Lower lobe of right lung (tissue), 2 donors: ENCODE data around the gene TTLL6. TPM values are rescaled to one million over a fixed set of nuclear protein-coding genes. Genes with fewer than 3 reads are reported as not detected.

Experiments used
- ATAC-seq, 2 donors: fragments of 200-7000 bp; cut with Tn5 transposase; one replicate each; pipeline ENCODE4 v1.9.1; 2020 to 2022; ENCODE audit warnings: mild to moderate bottlenecking in 2 of 2, moderate library complexity in 2 of 2
- DNase-seq: peaks from one replicate; pipeline ENCODE4 v3.0.0-alpha.2; 2020
- H3K27ac ChIP-seq: fragments of 200-600 bp; one replicate; pipeline ENCODE4 v1.8.0; 2022
- H3K27me3 ChIP-seq: fragments of 200-600 bp; one replicate; pipeline ENCODE4 v1.8.0; 2022; ENCODE audit warnings: low read depth
- H3K36me3 ChIP-seq: fragments of 200-600 bp; one replicate; pipeline ENCODE4 v1.8.0; 2022; ENCODE audit warnings: mild to moderate bottlenecking
- H3K4me1 ChIP-seq: fragments of 200-600 bp; one replicate; pipeline ENCODE4 v1.8.0; 2022
- H3K4me3 ChIP-seq: fragments of 200-600 bp; one replicate; pipeline ENCODE4 v1.8.0; 2022; ENCODE audit warnings: mild to moderate bottlenecking
- H3K9me3 ChIP-seq: fragments of 200-600 bp; one replicate; pipeline ENCODE4 v1.8.0; 2022
- intact Hi-C: fragments of 100-400 bp; cut with DNase I; formaldehyde crosslinking; loops from one replicate; pipeline ENCODE4 v1.11.0; 2022
- total RNA-seq: library from RNA; stranded (reverse); fragmentation: NEBNext Ultra II Directional; extraction: Animal tissue kit (Norgen Biotek cat#: 25700); gene quantifications from one replicate; pipeline ENCODE4 v1.2.1, GENCODE V29; 2021
- TF ChIP-seq, protein P1 (sequence below): fragments of 200-600 bp; IDR thresholded peaks from one replicate; pipeline ENCODE4 v1.8.0; 2022; ENCODE audit warnings: antibody characterized with exemption, mild to moderate bottlenecking
- donor health status: DM: no; HTN: yes; CAD: no; lungs with severe emphysema.

Gene TTLL6
- total RNA-seq, 1 donor from 2014 or later: 2.7 TPM

DNA sequence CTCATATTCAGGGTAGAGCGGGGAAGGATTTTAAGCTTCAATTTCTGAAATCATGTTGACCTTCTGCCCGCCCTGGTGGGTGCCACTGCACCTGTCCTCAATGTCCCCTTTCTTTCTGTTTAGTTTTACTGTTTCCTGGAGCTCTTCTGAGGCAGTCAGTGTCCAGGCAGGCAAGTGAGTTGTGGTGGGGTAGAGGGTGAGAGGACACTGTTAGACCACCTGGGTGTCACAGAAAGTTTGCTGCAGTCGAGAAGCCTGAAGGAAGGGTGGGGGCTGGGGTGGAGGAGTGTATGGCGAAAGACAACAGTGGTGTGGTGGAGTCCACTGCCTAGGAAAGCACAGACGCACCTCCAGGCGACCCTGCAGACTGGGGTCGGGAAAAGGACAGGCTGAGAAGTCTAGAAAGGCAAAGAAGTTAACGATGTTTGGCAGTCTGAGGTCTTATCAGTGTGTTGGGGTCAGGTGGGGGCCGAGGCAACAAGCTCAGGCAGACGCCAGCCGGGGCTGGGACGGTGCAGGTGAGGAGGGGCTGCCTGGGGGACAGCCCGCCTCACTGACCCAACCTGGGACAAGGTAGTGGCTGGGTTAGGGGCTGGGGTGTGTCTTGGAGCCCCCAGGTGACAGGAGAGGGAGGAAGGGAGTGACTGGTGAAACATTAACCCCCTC, 65.2 kb downstream of the TTLL6 start:
- ATAC-seq (no peak), DNase-seq (no peak)
- H3K4me1 ChIP-seq: peaks cover 22% of the 10 kb centered on the region
- peaks cover 100% of the 10 kb centered on the region for H3K27me3 ChIP-seq
- TF ChIP-seq, protein P1, sequence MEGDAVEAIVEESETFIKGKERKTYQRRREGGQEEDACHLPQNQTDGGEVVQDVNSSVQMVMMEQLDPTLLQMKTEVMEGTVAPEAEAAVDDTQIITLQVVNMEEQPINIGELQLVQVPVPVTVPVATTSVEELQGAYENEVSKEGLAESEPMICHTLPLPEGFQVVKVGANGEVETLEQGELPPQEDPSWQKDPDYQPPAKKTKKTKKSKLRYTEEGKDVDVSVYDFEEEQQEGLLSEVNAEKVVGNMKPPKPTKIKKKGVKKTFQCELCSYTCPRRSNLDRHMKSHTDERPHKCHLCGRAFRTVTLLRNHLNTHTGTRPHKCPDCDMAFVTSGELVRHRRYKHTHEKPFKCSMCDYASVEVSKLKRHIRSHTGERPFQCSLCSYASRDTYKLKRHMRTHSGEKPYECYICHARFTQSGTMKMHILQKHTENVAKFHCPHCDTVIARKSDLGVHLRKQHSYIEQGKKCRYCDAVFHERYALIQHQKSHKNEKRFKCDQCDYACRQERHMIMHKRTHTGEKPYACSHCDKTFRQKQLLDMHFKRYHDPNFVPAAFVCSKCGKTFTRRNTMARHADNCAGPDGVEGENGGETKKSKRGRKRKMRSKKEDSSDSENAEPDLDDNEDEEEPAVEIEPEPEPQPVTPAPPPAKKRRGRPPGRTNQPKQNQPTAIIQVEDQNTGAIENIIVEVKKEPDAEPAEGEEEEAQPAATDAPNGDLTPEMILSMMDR: no peak
- intact Hi-C loops: no loop called here
- H3K9me3 ChIP-seq: no peaks in the 10 kb centered on the region
- H3K4me3 ChIP-seq: no peak overlapping the region
- H3K27ac ChIP-seq: no peak overlapping the region
- H3K36me3 ChIP-seq: no peaks in the 10 kb centered on the region

DNA sequence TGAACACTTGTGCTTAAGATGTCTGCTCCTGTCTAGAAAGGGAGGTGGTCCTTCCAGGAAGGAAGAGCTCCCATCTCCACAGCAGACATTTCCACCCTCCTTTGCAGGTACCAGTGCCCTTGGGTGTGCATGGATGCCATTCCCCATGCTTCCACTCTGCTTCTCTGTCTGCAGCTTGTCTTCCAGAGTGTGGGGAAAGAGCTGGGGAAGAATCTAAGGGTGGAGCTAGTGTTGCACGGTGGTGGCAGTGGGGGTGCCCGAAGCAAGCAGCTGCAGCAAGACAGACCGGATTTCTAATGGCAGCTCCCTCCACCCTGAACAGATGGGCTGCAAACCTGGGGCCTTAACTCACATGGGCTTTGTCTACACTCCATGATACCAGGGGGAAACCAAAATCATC, 65.9 kb downstream of the TTLL6 start:
- no peak for DNase-seq
- Histone ChIP-seq H3K27ac (no peak overlapping the region), H3K4me3 (no peak overlapping the region), H3K27me3 (peaks cover 98% of the 10 kb centered on the region), H3K4me1 (peaks cover 22% of the 10 kb centered on the region), H3K9me3 (no peaks in the 10 kb centered on the region), H3K36me3 (no peaks in the 10 kb centered on the region)
- intact Hi-C loops: no loop called here
- TF ChIP-seq, protein P1: no peak
- ATAC-seq: no peak

DNA sequence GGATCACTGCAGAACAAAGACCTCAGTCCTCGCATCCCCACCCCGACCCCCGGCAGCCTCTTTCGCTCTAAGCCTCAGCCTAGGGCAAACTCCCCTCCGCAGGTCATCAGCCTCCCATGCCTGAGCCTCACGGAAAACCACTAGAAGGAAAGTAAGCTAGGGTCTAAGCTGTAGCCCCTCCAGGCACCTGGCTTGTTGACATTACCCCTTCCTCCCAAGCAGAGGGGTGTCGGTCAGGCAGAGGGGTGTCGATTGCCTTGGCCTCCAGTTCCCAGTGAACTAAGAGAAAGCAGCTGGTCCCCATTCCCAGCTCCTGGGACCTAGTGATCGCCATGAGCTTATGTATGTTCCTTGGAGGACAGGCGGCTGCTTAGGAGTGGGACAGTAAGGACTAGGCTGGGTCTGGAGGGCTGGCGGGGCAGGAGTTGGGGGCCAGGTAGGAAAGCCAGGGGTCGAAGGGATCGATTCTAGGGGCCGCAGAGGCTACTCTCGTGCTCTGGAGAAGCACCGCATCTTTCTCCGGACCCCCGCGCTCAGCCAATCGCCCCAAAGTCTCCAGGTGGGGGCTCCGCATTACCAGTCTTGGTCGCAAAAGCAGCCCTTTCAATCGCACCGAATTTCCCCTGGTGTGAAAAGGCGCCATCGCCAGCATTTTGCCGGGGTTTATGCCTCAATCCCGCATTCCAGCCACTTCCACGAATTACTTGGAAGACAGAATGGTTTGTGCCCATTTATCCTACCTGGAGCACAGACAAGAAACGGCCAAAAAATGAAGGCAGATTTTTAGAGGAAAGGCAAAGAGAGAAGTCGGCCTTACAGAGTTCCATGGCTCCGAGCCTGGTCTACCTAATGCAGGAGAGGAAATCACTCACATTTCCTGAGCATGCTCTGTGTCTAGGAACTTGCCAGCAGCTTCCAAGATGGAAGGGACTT, 67.1 kb downstream of the TTLL6 start:
- TF ChIP-seq, protein P1: no peak
- peaks cover 14% of the 10 kb centered on the region for H3K4me1 ChIP-seq
- ATAC-seq: no peak
- intact Hi-C loops: no loop called here
- no peaks in the 10 kb centered on the region for H3K9me3 ChIP-seq
- peaks cover 98% of the 10 kb centered on the region for H3K27me3 ChIP-seq
- H3K36me3 ChIP-seq: no peaks in the 10 kb centered on the region
- H3K27ac ChIP-seq: no peak overlapping the region
- no peak overlapping the region for H3K4me3 ChIP-seq
- no peak for DNase-seq

DNA sequence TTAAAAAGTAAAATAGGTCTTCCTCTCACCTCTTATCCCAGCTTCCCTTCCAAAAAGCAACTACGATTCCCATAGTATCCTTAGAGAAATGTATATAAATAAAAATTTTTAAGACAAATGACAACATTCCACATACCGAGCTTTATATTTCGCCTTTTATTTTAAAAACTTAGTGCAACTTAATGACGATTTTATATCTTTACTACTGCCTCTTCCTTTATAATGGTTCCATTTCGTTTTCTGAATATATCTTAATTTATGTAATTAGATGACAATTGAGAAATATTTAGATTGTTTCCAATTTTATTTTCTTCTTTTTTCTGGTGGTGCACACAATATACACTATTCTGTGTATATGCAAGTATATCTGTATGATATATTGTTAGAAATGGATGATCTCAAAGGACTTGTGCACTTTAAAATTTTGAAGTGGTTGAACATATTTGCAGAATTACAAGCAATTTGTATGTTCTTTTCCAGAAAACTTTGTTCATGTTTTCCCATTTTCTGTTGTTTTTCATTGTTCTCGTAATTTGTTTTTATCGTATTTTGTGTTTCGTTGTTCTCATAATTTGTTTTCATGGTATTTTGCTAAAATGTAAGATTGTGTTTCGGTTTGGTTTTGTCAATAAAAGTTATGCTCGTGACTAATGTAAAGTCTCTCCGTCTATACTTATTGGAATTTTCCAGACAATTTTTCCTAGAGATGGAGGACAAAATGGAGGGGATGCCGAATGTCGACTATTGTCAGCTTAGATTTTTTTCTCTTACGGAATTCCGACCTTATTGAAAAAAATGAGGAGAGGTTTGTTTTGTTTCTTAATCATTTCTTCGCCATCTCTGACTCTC, 68.1 kb downstream of the TTLL6 start:
- TF ChIP-seq, protein P1: no peak
- DNase-seq (no peak), ATAC-seq (no peak)
- intact Hi-C loops: no loop called here
- Histone ChIP-seq H3K36me3 (no peaks in the 10 kb centered on the region), H3K4me1 (peaks cover 6% of the 10 kb centered on the region), H3K9me3 (no peaks in the 10 kb centered on the region), H3K4me3 (no peak overlapping the region), H3K27ac (no peak overlapping the region), H3K27me3 (peaks cover 98% of the 10 kb centered on the region)
